ENCODE results near the gene KCTD17.

DNA sequence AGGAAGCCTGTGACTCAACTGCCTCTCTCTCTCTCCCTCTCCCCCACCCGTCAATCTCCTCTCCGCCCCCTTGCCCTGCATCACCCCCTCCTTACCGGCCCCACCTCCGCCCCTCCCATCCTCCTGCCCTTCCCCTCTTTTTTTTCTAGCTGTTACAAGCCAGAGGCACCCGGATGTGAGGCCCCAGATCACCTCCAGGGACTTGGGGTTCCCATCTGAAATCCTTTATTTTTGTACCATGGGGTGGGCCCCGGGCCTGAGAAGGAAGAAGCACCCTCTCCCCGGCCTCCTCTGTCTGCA, 10.8 kb downstream of the KCTD17 start:
- TF ChIP-seq EZH2 (IDR thresholded peaks at IDR 0.05; ENCODE audit: low read depth): no peak
- TF ChIP-seq, protein P1, sequence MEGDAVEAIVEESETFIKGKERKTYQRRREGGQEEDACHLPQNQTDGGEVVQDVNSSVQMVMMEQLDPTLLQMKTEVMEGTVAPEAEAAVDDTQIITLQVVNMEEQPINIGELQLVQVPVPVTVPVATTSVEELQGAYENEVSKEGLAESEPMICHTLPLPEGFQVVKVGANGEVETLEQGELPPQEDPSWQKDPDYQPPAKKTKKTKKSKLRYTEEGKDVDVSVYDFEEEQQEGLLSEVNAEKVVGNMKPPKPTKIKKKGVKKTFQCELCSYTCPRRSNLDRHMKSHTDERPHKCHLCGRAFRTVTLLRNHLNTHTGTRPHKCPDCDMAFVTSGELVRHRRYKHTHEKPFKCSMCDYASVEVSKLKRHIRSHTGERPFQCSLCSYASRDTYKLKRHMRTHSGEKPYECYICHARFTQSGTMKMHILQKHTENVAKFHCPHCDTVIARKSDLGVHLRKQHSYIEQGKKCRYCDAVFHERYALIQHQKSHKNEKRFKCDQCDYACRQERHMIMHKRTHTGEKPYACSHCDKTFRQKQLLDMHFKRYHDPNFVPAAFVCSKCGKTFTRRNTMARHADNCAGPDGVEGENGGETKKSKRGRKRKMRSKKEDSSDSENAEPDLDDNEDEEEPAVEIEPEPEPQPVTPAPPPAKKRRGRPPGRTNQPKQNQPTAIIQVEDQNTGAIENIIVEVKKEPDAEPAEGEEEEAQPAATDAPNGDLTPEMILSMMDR (conservative IDR thresholded peaks at IDR 0.05): no peak

Measured in PC-9 (cell line).